GM12873 (cell line): ENCODE data around the gene PRKAG3.

ENCODE experiments used
- CTCF ChIP-seq: IDR thresholded peaks from 2 replicates; pipeline ENCODE4 v1.5.1; 2012; ENCODE audit warnings: low read depth, mild to moderate bottlenecking, moderate library complexity, low read length, control low read depth; ENCODE audit not compliant: insufficient read depth; ENCODE audit errors: missing control alignments

Gene PRKAG3

GRCh38 chr2:218851286-218851685 is 19.7 kb upstream of the PRKAG3 start:
- no peak for TF ChIP-seq CTCF

GRCh38 chr2:218850796-218851195 is 19.2 kb upstream of the PRKAG3 start:
- TF ChIP-seq CTCF = no peak

GRCh38 chr2:218849721-218850120 is 18.1 kb upstream of the PRKAG3 start:
- TF ChIP-seq CTCF = no peak

DNA sequence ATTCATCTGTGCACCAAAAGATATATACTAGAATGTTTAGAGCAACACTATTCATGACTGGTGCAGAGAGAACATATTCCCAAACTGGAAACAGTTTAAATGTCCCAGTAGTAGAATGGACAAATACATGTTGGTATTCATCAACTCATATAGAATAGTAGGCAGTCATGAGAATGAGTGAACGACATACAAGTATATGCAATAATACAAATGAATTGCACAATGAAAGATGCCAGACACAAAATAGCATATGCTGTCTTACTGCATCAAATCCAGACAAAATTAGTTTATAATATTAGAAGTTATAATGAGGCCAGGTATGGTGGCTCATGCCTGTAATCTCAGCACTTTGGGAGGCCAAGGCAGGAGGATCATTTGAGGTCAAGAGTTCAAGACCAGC is 8.3 kb upstream of the PRKAG3 start:
- no peak for TF ChIP-seq CTCF

- no peak for TF ChIP-seq CTCF
Observed at GRCh38 chr2:218839430-218839829, 7.8 kb upstream of the PRKAG3 start.

DNA sequence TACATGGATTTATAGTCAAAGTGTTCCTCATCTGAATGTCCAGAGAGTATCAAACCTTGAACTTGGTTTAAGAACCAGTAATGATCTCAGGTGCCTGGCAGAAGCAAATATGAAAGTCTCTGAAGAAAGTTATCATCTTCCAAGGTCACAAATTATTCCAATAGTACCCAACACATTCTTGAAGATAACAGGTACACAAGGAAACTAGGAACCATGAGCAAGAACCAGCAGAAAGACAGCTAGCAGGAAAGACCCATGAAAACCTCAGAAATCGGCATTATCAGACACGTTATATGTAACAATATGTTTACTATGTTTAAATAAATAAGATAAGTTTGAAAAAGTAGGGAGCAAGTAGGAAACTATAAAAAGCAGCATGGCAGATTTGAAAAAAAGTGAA is 5.9 kb upstream of the PRKAG3 start:
- TF ChIP-seq CTCF = no peak

- TF ChIP-seq CTCF = no peak
Observed at GRCh38 chr2:218834685-218835084, 3.1 kb upstream of the PRKAG3 start.
